ENCODE measurements around the gene PIP4P1. TPM values are rescaled to one million over a fixed set of nuclear protein-coding genes. Genes with fewer than 3 reads are reported as not detected.

PIP4P1 gene
- total and polyA plus RNA-seq, 9 of the 15 experiments (the other 6 are each of a cell fraction or from before 2014, with no cell fraction given): 5.3 to 20.9 (median 10.7) TPM

DNA sequence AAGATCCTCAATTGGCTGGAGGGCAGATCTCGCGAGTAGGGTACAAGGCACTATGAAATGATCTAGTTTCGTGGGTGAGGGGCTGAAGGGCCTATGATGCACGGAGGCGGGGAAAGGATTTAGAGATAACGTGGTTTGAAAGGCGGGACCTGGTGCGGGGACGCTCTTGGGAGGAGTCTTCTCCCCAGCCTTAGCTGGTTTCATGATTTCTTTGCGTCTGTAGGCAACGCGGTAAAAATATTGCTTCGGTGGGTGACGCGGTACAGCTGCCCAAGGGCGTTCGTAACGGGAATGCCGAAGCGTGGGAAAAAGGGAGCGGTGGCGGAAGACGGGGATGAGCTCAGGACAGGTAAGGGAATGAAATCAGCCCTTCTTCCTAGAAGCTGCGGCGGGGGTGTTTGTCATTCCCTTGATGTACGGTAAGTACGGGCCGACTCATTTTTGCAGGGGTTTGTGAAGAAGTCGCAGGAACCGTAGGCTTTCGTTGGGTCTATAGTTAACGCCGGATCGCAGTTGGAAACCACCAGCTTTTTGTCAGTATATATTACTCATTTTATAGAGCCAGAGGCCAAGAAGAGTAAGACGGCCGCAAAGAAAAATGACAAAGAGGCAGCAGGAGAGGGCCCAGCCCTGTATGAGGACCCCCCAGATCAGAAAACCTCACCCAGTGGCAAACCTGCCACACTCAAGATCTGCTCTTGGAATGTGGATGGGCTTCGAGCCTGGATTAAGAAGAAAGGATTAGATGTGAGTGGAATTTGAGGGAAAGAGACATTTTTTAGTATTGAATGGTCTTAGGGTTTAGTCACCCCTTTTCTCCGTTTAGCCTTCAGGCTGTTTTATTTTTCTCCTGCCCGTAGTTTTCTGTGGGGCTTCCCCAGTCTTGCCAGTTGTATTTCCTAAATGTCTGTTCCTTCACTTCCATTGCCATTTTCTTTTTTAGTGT lies 5.6 kb downstream of the PIP4P1 start (continued):
- TF ChIP-seq, protein P1, sequence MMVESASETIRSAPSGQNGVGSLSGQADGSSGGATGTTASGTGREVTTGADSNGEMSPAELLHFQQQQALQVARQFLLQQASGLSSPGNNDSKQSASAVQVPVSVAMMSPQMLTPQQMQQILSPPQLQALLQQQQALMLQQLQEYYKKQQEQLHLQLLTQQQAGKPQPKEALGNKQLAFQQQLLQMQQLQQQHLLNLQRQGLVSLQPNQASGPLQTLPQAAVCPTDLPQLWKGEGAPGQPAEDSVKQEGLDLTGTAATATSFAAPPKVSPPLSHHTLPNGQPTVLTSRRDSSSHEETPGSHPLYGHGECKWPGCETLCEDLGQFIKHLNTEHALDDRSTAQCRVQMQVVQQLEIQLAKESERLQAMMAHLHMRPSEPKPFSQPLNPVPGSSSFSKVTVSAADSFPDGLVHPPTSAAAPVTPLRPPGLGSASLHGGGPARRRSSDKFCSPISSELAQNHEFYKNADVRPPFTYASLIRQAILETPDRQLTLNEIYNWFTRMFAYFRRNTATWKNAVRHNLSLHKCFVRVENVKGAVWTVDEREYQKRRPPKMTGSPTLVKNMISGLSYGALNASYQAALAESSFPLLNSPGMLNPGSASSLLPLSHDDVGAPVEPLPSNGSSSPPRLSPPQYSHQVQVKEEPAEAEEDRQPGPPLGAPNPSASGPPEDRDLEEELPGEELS (CRISPR knock-in tag; IDR thresholded peaks at IDR 0.05; ENCODE audit: borderline replicate concordance): no peak
- TF ChIP-seq SOX6 (IDR thresholded peaks at IDR 0.05) (peak; percentile 20; the same call in 1 of the 2 replicates), TCF7L2 (IDR thresholded peaks at IDR 0.05; ENCODE audit: low read depth, low read length) (no peak), NCOA4 (IDR thresholded peaks at IDR 0.05; ENCODE audit: partially characterized antibody) (no peak), LEF1 (IDR thresholded peaks at IDR 0.05) (no peak), ZNF589 (CRISPR knock-in tag; IDR thresholded peaks at IDR 0.05; ENCODE audit: low read depth) (no peak), NELFE (IDR thresholded peaks at IDR 0.05; ENCODE audit: insufficient read depth, insufficient read length) (no peak), STAT5A (IDR thresholded peaks at IDR 0.05; ENCODE audit: borderline replicate concordance, low read length) (no peak), SMAD2 (IDR thresholded peaks at IDR 0.05; ENCODE audit: low read depth, low read length) (no peak), ZNF12 (CRISPR knock-in tag; IDR thresholded peaks at IDR 0.05) (0 out of 2 replicates have a peak, but pooled peaks have one; percentile 54), ZNF431 (CRISPR knock-in tag; IDR thresholded peaks at IDR 0.05) (no peak), TGIF2 (CRISPR knock-in tag; IDR thresholded peaks at IDR 0.05) (no peak), ZNF263 (CRISPR knock-in tag; IDR thresholded peaks at IDR 0.05; ENCODE audit: borderline replicate concordance) (no peak), CC2D1A (IDR thresholded peaks at IDR 0.05) (no peak), BCOR (IDR thresholded peaks at IDR 0.05) (peak; percentile 38; the same call in 1 of the 2 replicates), MAFG (tag; conservative IDR thresholded peaks at IDR 0.05) (no peak), DIDO1 (tag; IDR thresholded peaks at IDR 0.05; ENCODE audit: low read depth) (0 out of 2 replicates have a peak, but pooled peaks have one; percentile 2)
- TF ChIP-seq, protein P2, sequence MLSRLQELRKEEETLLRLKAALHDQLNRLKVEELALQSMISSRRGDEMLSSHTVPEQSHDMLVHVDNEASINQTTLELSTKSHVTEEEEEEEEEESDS (CRISPR knock-in tag; IDR thresholded peaks at IDR 0.05): no peak
- TF ChIP-seq, protein P3, sequence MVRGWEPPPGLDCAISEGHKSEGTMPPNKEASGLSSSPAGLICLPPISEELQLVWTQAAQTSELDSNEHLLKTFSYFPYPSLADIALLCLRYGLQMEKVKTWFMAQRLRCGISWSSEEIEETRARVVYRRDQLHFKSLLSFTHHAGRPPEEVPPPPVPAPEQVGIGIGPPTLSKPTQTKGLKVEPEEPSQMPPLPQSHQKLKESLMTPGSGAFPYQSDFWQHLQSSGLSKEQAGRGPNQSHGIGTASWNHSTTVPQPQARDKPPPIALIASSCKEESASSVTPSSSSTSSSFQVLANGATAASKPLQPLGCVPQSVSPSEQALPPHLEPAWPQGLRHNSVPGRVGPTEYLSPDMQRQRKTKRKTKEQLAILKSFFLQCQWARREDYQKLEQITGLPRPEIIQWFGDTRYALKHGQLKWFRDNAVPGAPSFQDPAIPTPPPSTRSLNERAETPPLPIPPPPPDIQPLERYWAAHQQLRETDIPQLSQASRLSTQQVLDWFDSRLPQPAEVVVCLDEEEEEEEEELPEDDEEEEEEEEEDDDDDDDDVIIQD (CRISPR knock-in tag; IDR thresholded peaks at IDR 0.05): no peak
- TF ChIP-seq, protein P4, sequence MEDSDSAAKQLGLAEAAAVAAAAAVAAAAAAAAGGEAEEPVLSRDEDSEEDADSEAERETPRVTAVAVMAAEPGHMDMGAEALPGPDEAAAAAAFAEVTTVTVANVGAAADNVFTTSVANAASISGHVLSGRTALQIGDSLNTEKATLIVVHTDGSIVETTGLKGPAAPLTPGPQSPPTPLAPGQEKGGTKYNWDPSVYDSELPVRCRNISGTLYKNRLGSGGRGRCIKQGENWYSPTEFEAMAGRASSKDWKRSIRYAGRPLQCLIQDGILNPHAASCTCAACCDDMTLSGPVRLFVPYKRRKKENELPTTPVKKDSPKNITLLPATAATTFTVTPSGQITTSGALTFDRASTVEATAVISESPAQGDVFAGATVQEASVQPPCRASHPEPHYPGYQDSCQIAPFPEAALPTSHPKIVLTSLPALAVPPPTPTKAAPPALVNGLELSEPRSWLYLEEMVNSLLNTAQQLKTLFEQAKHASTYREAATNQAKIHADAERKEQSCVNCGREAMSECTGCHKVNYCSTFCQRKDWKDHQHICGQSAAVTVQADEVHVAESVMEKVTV (CRISPR knock-in tag; IDR thresholded peaks at IDR 0.05): no peak
